ENCODE data around the gene DLG2.
"Not testable (repeated sequence)": the region's sequence is repeated elsewhere in the genome, so short reads cannot be mapped to it uniquely, and the experiment has no call there.

DLG2 gene

DNA sequence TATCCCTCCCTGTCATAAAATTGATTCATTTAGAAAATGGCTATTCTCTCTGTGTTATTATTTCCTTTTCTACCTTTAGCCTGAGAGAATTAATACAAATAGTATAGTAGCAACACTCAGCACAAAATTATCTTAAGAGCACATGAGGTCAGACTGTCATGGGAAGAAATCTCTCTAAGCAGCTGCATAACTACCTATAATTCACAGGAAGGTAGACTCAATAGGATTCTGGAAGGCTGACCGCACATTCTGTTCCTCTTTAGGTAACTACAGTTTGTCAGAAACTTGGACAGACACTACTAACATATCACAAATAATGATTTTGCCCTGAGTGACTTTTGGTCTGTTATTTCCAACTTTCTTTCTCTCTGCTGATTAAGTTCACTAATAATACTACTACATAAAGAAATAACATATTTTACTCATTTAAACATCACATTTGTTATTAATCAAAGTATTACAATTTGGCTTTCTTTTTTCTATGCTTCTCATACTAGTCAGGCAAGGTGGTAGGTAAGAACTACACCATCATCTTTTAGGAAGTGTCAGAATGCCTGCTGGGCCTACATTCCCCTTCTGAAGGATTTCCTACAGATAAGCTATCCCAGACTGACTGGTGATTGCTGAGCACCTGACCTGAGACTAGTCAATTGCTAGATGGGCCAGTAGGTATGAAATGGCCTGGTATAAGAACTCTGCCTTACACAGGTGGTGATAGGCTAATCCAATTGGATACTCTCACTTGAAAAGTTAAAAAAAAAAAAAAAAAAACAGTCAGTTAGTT is 325.1 kb downstream of the DLG2 start:
- FAIRE-seq, result no peak

DNA sequence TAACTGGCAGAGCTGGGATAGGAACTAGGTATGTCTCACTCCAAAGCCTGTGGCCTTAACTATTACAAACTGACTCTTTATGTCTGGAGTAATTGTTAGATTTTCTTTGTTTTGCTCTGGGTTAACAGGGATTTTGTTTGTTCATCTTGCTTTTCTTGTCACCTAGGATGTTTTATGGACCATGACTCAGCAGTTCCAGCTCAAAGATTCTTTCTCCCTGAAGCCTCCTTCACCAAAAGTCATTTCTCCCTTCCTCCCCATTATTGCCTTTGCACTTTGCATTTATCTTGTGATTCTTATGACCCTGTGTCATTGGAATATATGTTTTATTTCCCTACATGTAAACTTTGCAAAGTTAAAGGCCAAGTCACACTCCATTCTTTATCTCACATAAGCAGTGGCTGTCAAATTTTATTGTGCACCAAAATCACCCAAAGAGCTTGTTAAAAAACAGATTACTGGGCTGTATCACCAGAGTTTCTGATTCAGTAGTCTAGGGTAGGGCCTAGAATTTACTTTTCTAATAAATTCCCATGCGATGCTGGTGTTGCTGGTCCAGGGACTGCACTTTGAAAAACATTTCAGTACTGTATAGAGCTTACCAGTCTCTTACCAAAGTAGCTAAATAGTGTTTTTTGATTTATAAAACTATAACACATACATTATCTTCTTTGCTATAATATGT is 327.7 kb downstream of the DLG2 start:
- FAIRE-seq, result no peak

DNA sequence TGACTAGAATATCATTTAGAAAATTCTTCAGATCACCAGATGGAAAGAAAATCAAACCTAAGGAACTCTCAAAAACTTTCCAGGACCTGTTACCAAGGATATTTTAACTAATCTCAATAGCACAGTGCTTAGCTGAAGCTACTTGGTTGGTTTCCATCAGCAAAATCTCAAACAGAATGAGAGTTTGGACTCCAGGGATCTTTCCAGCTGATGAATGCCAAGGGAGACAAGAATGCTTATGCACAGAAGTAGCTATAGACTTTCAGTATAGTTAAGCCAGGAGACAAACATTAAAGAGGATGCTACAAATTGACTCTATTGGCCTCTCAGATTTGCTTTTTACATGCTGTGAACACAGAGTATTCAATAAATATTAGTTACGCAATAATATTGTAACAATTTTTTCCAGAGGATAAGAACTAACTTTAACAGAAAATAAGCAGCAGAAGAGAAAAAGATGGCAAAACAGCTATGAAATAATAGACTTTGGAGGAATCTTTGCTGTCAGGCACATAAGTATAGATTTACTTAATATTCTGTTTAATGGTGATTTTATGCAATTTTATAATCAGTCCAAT is 331.4 kb downstream of the DLG2 start:
- FAIRE-seq, result no peak

DNA sequence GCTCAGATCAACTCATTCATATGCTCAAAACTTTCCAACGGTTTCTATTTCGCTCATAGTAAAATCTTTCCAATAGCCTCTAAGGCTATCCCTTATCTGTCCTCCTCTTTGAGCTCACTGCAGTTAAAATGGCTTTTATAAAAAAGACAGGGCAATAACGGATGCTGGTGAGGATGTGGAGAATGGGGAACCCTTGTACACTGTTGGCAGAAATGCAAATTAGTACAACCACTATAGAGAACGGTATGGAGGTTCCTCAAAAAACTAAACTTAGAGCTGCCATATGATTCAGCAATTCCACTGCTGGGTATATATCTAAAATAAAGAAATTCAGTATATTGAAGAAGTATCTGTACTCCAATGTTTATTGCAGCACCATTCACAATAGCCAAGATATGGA is 345.6 kb downstream of the DLG2 start:
- no peak for FAIRE-seq

DNA sequence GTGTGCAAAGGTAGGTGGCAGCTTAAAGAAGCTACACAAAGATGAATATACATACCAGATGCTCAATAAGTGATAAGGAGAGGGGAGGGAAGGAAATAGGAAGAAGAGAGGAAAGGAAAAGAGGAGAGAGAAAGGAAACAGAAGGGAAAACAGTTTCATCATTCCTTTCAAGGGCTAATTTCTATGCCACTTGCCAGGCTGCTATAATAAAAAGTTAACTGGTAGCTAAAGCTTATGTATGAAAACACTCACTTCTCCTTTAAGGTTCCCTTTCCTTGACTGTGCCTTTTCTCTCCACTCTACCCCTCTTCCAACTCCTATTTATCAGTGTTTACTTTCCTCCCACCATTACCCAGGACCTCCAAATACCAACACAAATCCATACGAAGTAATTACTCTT is 347.9 kb downstream of the DLG2 start:
- no peak for FAIRE-seq

DNA sequence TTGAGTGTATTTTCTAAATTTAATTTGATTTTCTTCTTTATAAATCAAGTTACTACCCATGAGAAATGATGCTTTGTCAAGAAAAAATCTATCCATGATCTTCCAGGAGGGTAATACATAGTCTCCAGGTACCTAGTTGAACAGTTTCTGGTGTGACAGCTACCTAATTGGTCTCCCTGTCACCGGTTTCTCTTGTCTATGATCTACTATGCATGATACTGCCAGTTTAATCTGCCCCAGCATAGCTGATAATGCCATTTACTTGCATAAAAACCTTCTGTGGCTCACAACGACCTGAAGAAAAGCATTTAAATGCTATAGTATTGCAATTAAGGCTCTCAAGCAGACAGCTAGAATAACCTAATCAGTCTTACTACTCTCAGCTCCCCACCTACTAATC is 349.5 kb downstream of the DLG2 start:
- FAIRE-seq, result no peak

DNA sequence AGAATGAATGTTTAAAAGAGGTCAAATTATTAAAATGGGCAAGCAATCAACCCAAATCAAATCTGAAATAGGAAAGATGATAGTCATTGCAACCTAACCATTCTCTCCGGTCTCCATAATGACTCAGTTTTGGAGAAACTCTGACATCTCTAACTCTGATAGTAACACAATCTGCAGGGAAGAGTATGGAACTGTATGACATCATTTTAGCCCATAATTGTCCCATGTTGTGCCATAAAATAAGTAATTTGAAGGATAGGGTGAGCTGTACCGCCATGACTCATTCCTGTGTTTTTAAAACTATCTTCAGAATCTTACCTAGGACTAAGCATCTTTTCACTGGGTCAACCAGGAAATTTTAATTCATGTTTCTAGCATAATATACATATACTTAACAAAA is 350.8 kb downstream of the DLG2 start:
- FAIRE-seq, result no peak

DNA sequence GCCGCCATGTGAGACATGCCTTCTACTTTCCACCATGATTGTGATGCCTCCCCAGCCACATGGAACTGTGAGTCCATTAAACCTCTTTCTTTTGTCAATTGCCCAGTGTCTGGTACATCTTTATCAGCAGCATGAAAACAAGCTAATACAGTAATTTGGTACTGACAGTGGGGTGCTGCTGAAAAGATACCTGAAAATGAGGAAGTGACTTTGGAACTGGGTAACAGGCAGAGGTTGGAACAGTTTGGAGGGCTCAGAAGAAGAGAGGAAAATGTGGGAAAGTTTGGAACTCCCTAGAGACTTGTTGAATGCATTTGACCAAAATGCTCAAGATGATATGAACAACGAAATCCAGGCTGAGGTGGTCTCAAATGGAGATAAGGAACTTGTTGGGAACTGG is 356.8 kb downstream of the DLG2 start:
- not testable (repeated sequence) for FAIRE-seq

DNA sequence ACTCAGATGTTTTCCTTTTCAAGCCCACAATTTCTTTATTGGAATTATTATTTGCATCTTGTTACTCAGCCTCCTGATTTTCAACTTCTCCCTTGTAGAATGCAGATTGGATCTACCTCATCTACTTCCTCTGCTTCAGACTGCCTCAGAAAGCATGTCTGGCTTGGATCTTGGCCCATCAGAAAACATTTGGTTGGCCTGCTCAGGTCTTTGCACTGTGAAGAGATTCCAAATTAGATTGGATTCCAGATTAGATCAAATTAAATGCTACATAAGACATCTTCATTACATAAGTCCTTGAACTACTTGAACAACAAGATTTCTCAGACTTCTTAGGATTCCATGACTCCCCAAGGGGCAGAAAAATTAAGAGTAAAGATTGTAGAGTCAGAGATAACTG is 358.0 kb downstream of the DLG2 start:
- no peak for FAIRE-seq

DNA sequence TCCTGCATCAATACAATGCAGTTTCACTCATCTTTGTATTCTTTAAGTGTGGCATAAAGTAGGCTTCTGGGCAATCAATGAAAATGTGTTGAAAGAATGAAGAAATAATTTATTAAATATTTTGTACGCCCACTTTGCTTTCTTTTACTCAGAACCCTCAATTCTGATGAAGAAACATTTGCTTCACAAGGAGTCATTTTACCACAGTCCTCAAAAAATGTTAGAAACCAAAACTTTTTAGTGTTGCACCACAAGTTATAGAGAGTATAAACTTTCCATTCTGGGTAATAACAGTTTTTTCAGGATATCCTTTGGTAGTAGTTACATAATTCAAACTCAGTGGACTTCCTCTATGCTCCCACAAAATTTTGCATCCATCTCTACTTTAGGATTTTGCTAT is 360.5 kb downstream of the DLG2 start:
- no peak for FAIRE-seq

DNA sequence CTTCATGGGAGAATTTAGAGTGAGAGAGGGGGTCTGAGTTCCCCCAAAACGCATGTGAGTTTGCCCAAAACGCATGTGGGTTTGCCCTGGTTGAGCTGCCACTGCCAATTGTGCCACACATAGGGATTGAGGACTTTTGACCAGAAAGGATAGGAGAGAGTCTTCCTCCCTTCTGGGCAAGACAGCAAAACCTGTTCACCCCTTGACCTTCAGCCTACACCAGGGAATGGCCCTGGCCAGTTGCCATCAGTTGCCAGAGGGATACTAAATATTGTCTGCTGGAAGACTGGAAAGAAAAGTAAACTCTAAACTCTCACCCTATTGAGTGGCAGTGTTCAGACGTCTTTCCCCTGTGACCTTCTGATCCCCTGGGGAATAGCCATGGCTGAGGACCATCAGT is 363.8 kb downstream of the DLG2 start:
- no peak for FAIRE-seq

DNA sequence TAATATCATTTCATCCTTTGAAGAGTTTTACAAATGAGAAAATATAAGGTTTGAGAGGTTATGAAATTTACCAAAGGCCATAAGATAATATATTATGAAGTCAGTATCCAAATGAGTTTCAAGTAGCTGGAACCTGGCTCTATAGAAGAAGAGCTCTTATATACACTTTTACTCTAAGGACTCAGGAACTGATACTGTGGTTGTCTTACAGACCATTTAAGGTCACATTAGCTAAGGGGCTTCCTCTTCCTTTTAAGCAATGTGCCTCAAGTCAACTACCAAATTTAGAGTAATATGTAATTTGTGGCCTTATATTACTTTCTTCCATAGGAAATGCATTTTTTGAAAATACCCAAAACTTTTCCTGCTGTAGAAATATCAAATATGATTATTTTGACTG is 369.3 kb downstream of the DLG2 start:
- no peak for FAIRE-seq

DNA sequence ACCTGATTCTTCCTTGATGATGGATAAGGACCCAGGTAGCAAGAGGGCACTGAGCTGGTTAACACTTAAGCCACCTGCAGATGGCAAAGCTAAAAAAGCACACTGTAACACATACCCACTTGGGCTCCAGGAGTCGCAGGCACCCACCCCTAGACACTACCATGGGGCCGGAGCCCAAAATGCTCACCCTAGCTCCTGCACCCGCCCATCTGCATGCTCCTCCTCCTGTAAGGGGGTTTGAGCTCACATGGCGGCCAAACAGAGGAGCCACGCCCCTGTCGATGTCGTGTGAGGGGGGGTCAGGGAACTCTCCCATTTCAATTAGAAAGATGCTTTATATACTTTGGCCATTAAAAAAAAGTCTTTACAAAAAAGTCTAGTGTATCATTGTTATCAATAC is 370.7 kb downstream of the DLG2 start:
- FAIRE-seq, result no peak

DNA sequence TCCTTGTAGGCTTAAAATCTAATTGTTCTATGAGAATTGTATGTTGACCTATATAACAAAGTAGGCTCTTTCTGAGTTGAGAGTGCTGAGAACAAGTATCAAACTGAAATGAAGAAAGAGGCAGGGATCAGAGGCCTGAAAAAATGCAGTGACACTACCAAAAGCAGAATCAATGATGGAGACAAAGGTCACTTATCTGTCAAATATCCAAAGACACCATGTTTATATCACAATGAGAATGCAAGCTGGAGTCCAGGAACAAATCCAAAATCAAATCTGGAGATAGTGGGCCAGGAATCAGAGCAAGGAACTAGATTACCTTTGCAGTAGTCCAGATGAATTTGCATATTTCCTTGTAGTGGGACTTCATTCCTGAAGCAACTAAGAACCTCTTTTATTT is 377.7 kb downstream of the DLG2 start:
- FAIRE-seq, result no peak

DNA sequence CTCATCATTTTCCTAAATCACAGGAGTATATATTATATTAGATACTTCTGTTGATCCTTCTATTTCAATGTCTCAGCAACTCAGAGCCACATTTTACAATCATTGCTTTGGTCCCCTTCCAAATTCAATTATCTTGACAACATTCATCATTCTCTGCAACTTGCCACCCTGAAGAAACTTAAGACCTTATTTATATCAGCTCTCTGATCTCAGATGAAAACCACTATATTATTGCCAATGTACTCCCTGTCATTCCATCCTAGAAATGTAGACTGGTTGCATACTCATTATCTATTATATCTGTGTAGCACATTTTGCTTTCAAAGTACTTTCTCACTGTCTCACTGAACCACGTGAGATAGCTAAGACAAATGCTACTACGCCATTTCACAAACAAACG is 379.3 kb downstream of the DLG2 start:
- FAIRE-seq, result no peak

DNA sequence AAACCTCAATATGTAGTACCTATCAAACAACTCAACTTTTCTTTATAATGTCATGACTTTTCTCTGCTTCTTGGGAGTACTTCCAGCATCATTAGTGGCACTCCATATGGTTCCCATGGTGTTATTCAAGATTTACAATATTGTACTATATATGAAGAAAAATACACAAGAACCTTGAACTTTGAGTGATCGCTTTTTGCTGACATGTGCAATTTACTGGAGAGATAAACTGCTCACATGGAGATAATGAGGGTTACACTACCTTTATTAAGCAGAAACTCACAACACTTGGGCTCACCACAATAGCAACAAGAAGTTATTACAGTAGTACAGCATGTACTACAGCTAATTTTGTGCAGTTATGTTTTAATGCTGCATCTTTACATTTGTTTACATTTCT is 388.2 kb downstream of the DLG2 start:
- no peak for FAIRE-seq

DNA sequence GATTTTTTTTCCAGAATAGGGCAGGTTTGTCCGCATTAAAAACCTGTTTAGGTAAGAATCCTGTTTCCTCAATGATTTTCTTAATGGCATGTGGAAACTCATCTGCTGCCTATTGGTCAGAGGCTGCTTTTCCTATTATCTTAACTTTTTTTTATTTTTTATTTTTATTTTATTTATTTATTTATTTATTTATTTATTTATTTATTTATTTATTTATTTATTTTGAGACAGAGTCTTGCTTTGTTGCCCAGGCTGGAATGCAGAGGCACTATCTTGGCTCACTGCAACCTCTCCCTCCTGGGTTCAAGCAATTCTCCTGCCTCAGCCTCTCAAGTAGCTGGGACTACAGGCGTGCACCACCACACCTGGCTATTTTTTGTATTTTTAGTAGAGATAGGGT is 389.1 kb downstream of the DLG2 start:
- not testable (repeated sequence) for FAIRE-seq

DNA sequence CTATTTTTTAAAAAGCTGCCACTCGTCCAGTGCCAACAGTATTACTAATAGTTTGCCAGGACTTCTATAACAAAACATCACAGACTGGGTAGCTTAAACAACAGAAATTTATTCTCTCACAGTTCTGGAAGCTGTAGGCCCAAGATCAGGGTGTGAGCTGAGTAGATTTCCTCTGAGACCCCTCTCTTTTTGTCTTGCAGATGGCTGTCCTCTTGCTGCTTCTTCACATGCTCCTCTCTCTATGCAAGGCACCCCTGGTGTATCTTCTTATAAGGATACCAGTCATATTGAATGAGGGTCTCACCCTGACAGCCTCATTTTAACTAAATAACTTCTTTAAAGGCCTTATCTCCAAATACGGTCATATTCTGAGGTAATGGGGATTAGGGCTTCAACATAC is 390.9 kb downstream of the DLG2 start:
- FAIRE-seq, result no peak

DNA sequence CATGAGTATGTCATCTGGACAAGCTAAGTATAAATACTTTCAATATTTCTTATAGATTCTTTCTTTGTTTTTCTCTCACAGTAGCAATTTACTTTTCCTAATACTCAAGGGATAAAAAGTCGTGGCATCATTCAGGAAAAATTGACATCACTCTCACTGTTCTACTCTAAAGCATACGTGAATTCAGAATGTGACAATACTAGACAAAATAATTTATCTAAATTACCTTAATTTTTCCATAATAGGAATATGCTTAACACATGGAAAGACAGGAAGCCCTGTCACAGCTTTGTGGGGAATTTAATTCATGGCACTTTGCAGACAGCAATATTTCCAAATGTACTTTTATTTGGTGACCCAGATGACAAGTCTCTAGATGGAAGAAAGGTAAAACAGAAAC is 394.6 kb downstream of the DLG2 start:
- no peak for FAIRE-seq

DNA sequence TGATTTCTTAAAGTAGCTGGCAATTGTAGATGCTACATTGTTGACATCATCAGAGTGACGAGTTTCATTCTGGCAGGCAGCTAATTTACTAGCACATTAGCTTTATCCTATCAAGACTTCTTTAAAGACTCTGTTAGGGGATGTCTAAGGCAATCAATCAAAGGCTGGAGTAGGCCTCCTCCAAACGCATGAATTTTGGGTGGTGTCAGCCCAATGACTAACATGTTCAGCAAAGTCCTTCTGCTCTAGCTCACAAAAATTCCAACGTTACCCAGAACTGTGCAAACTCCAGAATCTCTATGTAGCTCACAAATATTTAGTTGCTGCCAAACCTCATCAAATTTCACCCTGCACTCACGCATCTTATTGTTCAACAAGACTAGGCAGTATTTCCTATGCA is 395.6 kb downstream of the DLG2 start:
- FAIRE-seq, result no peak

DNA sequence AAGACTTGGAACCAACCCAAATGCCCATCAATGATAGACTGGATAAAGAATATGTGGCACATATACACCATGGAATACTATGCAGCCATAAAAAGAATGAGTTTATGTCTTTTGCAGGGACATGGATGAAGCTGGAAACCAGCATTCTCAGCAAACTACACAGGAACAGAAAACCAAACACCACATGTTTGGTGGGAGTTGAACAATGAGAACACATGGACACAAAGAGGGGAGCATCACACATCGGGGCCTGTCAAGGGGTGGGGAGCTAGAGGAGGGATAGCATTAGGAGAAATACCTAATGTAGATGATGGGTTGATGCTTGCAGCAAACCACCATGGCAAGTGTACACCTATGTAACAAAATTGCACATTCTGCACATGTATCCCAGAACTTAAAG is 397.4 kb downstream of the DLG2 start:
- FAIRE-seq, result not testable (repeated sequence)

DNA sequence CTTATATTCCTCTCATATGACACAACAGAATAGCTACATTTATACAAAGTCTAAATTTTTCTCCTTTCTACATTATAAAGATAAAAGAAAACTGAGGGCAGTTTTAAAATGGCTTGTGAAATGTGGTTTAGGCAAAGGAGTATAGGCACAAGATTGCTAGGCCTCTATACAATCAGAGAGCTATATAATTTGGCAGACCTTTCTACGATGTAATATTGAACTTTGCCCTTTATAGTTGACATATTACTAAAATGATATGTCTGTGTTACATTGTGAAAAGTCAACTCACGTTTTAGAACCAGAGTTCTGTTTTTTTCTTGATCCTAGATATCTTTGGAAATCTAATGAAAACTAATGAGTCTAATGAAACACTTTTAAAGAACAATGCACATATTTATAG is 430.2 kb downstream of the DLG2 start:
- FAIRE-seq, result no peak

DNA sequence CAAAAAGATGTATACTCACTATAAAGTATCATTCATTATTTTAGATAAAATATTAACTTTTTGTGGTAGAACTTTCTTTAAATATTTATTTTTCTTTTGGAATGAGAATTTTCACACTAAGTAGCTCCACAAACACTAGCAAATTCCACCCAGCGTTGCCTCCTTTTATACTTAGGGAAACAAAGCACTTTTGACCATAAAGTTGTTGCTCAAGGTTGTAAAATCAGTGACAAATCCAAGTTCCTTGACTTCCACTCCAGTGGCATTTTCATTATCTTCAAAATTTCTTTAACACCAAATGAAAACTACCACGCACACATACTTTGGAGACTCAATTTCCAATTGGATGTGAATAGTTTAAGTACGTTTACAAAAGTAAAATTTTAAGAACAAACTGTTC is 431.2 kb downstream of the DLG2 start:
- no peak for FAIRE-seq

DNA sequence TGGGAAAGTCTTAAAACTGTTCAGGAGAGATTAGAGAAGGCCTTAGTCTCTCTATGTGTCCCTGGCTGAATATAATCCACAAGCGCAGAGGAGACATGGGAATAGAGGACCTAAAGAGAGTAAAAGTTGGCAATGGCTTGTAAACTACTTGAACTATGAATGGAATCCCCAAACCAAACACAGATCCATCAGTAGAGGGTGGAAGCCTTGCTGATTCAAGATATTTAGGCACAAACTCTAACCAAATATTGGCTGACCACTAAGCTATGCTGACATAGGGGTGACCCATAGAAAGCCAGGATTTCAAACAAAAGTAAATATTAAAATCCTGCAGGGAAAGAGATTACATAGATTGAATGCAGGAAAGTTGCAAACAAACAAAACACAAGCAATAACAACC is 439.2 kb downstream of the DLG2 start:
- FAIRE-seq, result no peak

DNA sequence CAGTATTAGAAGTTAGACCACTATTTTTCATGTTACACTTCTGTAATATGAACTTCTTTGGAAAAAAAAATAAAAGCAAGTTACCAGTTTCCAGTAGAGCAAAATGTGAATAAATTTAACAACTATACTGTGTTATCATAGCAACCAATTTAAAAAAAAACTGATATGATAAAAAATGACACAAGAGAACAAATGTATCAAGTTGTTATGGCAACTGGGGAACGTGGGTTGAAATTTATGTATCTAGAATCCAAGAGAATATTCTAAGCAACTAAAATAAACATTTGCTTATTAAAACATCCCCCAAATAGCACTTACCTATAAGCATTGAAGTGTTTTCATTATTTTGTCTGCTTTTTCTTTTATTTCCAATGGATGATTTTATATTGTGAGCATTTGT is 442.4 kb downstream of the DLG2 start:
- FAIRE-seq, result no peak

Measured in G401.6 (cell line).